GM18517 (cell line): ENCODE results near the gene RPS6KA2.
"Not testable (repeated sequence)": the region's sequence is repeated elsewhere in the genome, so short reads cannot be mapped to it uniquely, and the experiment has no call there.

Experiments
- ATAC-seq: cut with Tn5 transposase; IDR thresholded peaks from one replicate; pipeline ENCODE4 v1.9.1; 2021; ENCODE audit warnings: mild to moderate bottlenecking, moderate library complexity; ENCODE audit not compliant: unreplicated experiment

RPS6KA2 gene

DNA sequence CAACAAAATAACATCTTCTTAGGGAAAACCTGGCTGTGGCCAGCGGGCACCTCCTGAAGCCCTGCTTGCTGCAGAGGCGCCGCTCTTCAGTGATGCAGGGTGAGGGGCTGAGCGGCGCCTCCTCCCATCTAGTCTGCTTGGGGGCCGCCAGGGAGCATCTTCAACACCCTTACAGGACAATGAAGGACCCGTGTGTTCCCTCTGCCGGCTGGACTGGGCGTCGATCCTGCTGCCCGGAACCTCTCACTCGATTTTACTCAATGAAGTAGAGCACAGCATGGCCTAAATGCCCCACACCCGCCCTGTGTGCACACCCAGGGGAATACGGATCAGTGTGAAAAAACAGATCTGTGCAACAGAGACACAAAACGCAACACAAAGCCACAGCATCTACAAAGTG, 215.8 kb downstream of the RPS6KA2 start:
- no peak for ATAC-seq

DNA sequence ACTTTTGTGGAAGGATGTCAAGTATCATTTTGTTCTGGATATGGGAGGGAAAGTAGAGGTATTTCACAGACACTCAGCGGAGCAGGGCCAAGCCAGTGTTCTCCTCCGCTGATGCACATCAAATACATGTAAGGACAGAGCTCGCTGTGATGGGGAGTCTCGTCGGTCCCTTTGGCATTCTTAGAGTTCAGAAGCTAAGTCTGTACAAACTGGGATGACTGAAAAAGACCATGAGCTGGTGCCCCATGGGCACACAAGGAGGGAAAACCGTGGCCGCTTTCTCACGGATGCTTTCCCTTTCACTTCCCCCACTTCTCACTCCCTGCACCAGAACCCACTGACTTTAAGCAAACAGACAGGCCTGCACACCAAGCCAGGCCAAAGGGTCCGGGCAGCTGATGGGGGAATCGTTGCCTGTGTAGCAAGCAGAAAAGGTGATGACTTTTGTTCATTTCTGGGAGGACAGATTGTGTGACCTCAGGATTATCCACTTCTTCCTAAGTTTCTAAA, 216.6 kb downstream of the RPS6KA2 start:
- no peak for ATAC-seq

DNA sequence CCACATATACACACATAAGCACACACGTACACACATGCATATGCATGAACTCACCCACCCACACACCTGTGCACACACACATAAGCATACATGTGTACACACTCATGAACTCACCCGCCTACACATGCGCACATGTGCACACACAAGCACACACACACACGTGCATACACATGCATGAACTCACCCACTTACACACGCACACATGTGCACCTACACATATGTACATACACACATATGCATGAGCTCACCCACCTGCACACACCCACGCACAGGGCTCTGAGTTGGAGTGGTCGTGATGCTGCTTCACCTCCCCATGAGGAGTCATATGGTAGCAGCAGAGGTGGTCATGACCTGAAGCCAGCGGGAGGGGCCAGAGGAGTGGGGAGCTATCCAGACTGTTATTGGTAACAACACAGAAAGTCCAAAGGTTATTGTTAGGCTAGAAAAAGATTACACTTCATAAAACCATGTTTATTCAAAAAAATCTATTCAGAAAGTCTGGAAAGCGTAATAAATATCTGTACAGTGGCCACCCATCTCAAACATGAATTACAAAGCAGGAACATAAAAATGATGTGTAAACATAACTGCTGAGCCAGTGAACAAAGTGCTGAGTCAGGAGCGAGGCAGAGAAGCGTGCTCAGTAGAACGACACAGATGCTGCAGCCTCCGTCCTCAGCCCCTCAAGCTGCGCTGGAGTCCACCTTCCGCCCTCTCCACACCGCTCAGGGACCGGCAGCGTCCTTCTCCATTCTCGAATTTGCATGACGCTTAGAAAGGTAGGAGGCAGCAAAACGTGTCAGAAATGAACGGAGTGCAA, 217.9 kb downstream of the RPS6KA2 start:
- no peak for ATAC-seq

DNA sequence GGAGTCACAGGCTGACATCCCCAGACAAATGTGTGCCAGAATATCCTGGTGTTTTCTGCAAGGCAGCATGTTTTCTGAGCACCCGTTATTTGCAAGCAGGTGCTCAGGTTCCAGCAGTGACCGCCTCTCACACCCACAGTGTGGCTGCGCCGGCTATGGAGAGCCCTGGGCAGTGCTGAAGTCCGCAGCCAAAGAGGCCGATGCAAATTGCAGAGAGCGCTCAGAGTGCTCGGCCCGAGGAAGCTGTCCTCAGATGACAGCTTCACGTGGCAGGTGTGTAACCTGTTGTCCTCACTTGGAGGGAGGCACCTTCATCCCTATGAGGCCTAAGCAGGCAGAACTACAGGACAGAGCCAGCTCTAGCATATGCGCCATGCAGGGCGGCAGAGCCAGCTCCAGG, 220.9 kb downstream of the RPS6KA2 start:
- ATAC-seq: no peak

DNA sequence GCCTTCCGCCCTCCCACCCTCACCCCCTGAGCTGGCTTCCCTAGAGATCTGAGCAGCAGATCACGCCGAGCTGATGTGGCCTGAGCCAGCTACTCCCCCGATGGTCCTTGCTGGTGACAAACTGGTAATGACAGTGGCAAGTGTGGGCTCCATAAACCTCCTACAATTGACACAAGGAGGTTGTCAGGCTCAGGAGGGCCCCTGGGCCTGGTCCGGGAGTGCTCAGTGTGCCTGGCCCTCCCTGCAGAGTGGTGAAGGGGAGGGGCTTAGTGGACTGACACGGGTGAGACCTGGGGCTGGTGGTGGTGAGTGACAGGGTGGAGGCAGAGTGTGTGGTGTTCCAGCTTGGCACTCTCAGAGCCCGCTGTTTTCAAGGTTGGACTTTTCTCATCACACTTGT, 221.7 kb downstream of the RPS6KA2 start:
- no peak for ATAC-seq

DNA sequence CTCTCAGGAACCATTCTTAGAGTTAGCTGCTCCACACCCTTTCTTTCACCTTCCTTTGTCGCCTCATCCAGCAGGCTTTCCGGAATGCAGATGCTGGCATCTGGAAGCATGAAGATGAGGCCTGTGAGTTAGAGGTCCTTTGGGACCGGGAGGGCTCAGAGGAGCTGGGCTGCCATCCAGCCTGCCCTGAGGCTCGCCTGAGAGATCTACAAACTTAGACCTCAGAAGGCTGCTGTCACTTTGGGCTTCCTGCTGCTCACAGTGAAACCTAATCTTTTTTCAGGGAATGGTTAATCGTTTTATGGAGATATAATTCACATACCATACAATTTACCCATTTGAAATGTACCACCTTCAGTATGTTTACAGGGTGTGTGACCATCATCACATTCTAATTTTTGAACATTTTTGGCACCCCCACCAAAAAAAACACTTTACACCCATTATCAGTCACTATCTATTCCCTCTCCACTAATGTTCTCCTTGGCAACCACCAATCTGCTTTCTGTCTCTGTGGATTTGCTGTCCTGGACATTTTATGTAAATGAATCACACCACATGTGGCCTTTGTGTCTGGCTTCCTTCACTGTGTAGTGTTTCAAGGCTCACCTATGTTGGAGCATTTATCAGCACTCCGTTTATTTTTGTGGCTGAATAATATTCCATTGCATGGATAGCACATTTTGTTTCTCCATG, 224.3 kb downstream of the RPS6KA2 start:
- ATAC-seq: no peak

DNA sequence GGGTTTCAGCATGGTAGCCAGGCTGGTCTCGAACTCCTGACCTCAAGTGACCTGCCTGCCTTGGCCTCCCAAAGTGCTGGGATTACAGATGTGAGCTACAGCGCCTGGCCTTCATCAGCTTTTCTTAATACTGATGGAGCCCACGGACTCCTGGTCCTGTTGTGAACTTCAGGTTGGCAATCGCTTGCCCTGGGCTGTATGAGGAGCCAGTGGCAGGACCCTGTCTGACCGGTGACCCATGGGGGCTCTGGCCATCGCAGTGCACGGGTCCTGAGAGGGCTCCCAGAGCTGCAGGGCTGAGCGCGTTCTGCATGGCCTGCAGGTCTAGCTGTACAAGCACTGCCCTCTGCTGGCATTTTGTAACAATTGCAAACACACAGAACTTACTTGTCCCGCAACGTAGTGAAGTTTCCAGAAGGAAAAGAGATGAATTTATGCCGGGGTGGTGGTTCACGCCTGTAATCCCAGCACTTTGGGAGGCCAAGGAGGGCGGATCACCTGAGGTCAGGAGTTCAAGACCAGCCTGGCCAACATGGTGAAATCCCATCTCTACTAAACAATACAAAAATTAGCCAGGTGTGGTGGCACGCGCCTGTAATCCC, 226.3 kb downstream of the RPS6KA2 start:
- ATAC-seq: not testable (repeated sequence)

DNA sequence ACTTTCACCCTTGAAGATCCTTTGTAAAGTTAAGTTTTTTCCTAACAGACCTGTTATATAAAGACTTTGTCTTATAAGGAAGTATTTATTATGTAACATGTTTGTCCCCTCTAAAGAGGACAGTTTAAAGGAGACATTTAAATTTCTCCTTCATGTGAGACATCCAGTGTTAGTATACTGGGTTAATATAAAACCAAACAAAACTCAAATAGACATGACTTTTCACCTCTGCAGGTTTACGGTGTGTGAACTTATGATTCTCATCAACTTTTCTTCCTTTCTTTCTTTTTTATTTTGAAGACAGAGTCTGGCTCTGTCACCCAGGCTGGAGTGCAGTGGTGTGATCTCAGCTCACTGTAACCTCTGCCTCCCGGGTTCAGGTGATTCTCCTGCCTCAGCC, 226.9 kb downstream of the RPS6KA2 start:
- no peak for ATAC-seq

DNA sequence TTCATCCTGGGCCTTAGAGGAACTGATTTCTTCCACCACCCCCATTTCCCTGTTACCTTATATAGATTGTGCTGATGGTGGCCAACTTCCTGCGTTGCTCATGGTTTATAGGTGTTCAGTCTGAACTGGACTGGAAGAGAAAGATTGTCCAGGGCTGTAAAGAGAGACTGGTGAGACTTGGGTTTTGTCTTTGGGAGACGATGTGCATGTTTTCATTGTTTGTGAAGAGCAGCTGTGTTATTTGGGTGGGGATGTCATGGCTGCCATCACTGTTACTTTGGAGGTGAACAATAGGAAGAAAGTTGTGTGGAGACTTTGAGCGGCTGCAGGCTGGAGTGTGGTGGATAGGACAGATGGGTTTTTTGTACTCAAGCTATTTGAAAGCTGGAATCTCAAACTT, 228.7 kb downstream of the RPS6KA2 start:
- ATAC-seq: no peak

DNA sequence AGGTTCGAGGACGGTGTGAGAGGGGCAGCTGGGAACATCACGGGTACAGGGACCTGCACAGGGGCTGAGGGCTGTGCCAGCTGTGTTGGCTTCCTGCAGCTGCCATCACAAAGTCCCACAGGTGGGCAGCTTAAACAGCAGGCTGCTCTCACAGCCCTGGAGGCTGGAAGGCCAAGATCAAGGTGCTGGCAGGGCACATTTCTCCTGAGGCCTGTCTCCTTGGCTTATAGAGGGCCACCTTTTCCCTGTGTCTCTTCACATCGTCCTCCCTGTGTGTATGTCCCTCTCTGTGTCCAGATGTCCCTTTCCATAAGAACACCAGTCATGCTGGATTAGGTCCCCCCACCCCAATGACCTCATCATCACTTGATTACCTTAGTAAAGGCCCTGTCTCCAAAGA, 229.2 kb downstream of the RPS6KA2 start:
- no peak for ATAC-seq

DNA sequence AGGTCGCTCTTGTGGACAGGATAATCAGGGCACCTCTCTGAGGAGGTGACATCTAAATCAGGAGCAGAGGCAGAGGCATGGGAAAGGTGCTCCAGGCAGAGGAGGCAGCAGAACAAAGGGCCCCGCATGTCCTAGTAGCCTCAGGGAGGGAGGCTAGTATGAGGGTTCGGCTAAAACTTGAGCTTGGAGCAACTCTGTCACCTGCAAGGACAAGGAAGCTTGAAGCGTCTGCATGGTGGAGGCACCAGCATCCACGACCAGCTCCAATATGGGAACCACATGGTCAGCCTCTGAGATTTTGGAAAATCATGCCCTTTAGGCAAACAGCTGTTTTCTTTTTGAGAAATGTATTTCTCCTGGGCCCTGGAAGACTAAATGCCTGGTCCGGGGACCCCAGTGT, 231.3 kb downstream of the RPS6KA2 start:
- no peak for ATAC-seq

DNA sequence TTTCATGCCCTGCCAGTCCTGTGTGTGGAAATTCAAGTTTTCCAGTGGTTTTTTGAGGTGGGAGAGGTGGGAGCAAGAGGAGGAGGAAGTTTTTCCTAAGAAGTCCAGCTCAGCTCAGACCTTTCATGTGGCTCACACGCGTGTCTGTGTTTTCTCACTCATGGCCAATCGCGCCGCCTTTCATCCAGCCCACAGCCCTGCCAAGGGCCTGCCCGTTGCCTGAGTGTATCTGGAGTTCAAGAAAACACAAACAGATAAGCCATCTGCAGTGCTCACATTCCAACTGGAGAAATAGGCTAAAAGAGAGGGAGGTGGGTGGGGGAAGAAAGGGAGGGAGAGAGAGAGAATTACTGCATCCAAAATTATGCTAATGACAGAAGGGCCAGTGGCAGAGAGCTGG, 231.7 kb downstream of the RPS6KA2 start:
- no peak for ATAC-seq

DNA sequence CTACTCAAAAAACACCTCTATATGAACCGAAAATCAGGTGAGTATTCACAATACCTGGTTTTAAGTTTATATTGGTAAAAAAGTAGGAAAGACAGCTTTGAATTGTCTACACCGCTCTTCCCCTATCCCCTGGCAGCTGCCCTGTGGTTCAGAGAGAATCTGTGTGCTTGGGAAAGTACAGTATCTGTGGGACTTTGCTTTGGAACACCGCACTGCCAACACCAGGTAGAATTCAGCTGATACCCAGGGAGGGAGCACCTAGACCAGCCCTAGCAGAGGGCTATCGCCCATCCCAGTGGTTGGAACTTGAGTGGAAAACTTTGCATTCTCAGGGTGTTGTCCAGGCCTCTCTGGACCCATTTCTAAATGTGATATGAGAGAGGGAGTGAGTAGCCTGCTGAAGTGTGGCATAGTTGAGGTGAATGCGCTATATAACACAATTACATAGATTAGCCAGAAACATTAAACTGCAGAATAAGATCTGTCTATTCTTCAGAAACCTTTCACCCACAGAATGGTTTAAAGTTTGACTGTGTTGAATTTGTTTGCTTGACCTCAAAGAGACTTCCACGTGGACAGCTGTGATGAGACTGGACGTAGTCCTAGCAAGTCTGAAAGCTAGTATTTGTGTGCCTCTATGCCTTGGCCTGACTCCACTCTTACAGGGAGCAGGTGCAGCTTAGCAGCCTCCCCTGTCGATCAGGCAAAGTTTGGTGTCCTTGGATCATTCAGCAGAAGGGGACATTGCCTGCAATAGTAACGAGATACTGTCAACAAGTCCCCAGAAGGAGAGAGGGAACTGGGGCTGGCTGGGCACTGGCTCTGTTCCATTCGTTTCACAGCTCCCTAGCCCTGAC, 232.8 kb downstream of the RPS6KA2 start:
- no peak for ATAC-seq

DNA sequence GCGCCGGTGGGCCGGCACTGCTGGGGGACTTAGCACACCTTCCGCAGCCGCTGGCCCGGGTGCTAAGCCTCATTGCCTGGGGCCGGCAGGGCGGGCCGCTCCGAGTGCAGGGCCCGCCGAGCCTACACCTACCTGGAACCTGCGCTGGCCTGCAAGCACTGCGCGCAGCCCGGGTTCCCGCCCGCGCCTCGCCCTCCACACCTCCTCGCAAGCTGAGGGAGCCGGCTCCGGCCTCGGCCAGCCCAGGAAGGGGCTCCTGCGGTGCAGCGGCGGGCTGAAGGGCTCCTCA, 233.6 kb downstream of the RPS6KA2 start:
- no peak for ATAC-seq

DNA sequence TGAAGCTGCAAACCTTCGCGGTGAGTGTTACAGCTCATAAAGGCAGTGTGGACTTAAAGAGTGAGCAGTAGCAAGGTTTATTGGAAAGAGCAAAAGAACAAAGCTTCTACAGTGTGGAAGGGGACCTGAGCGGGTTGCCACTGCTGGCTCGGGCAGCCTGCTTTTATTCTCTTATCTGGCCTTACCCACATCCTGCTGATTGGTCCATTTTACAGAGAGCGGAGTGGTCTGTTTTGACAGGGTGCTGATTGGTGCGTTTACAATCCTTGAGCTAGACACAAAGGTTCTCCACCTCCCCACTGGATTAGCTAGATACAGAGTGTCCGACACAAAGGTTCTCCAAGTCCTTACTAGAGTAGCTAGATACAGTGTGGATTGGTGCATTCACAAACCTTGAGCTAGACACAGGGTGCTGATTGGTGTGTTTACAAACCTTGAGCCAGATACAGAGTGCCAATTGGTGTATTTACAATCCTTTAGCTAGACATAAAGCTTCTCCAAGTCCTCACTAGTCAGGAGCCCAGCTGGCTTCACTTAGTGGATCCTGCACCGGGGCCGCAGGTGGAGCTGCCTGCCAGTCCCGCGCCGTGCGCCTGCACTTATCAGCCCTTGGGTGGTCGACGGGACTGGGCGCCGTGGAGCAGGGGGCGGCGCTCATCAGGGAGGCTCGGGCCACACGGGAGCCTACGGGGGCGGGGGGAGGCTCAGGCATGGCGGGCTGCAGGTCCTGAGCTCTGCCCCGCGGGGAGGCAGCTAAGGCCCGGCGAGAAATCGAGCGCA, 234.1 kb downstream of the RPS6KA2 start:
- ATAC-seq: not testable (repeated sequence)

DNA sequence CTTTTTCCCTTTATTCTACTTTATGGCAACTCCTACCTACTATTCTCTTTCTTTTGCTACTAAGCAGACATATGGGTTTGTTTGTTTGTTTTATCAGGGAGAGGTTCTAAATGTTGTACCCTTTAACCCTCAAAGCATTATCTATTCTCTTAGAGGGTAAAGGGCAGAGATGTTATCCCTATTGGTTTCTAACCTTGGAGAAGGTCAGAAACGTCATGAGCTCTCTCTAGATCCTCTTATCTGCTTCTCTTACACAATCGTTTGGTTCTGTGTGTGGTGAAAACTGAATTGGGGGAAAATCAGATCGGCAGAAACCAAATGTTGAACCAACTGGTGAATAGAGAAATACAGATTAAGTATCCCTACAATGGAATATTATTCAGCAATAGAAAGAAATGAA, 237.9 kb downstream of the RPS6KA2 start:
- ATAC-seq: no peak

DNA sequence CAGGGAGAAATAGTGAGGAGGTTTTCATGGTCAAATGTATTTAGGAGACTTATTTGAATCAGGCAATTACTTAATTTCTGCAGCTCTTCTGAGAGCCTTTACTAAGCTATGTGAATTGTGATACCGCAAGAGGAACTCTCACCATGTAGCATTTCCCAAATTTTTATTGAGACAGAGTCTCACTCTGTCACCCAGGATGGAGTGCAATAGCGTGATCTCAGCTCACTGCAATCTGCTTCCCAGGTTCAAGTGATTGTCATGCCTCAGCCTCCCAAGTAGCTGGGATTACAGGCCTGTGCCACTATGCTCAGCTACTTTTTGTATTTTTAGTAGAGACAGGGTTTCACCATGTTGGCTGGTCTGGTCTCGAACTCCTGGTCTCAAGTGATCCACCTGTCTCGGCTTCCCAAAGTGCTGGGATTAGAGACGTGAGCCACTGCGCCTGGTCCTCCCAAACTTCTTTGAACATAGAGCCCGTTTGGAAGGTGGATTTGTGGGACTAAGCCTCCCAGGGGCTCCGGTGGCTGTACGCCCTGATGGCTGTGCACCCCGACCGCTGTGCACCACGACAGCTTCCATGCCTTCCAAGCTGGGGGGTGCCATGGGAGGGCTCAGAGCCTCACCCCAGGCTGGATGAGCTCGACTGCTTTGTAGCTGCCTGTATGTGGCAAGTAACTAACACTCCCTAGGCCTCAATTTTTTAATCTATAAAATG, 238.6 kb downstream of the RPS6KA2 start:
- ATAC-seq: no peak

DNA sequence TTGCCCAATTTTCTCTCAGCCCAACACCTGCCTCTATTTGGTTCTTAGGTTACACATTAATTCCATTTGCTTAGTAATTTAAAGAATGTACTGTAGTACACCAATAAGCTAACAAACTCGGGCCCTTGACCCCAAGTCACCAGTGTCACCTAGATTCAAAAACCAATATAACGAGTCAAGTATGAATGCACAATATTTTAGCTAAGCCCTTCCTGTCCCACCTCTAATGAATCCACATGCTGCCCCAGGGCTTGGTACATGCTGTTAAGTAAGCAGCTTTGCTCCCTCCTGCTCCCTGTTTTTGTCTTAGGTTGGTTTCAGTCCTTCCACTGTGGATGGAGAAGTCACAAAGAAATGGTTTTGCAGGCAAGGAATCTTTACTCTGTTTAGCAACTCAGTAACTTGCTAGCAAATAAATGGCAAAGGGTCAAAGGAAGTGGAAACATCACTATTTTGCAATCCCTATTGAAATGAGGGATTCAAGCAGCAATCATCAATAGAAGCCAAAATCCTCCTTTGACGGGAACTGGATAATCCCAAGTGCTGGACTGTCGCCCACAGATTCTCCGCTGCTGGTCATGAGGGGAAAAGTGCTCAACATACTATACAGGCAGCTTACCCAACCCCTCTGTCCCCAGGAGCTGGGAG, 239.3 kb downstream of the RPS6KA2 start:
- no peak for ATAC-seq

DNA sequence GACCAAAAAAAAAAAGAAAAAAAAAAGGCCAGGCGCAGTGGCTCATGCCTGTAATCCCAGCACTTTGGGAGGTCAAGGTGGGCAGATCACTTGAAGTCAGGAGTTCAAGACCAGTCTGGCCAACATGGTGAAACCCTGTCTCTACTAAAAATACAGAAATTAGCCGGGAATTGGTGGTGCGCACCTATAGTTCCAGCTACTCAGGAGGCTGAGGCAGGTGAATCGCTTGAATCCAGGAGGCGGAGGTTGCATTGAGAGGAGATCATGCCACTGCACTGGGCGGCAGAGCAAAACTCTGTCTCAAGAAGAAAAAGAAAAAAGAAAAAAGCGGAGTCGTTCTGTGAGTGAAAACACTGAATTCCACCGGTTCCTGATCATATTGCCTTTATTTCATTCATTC, 240.0 kb downstream of the RPS6KA2 start:
- ATAC-seq: not testable (repeated sequence)
